GM12892 (cell line): ENCODE measurements around the gene ZMYND8.

Experiments
- POLR2A ChIP-seq: IDR thresholded peaks from 2 replicates; pipeline ENCODE4 v1.6.1; 2011; ENCODE audit warnings: low read depth, low read length, control low read depth
- POLR2AphosphoS5 ChIP-seq: IDR thresholded peaks from 2 replicates; pipeline ENCODE4 v1.6.1; 2011; ENCODE audit warnings: low read depth, low read length, control low read depth
- TAF1 ChIP-seq: IDR thresholded peaks from 2 replicates; pipeline ENCODE4 v1.6.1; 2011; ENCODE audit warnings: low read depth, mild to moderate bottlenecking, control low read depth, low read length, borderline replicate concordance

GRCh38 chr20:47336129-47336754 is 20.3 kb downstream of the ZMYND8 start:
- no peak for TF ChIP-seq POLR2A
- no peak for TF ChIP-seq POLR2AphosphoS5
- TF ChIP-seq TAF1: no peak
